ENCODE measurements around the gene ITM2C.

The ITM2C gene, protein sequence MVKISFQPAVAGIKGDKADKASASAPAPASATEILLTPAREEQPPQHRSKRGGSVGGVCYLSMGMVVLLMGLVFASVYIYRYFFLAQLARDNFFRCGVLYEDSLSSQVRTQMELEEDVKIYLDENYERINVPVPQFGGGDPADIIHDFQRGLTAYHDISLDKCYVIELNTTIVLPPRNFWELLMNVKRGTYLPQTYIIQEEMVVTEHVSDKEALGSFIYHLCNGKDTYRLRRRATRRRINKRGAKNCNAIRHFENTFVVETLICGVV

DNA sequence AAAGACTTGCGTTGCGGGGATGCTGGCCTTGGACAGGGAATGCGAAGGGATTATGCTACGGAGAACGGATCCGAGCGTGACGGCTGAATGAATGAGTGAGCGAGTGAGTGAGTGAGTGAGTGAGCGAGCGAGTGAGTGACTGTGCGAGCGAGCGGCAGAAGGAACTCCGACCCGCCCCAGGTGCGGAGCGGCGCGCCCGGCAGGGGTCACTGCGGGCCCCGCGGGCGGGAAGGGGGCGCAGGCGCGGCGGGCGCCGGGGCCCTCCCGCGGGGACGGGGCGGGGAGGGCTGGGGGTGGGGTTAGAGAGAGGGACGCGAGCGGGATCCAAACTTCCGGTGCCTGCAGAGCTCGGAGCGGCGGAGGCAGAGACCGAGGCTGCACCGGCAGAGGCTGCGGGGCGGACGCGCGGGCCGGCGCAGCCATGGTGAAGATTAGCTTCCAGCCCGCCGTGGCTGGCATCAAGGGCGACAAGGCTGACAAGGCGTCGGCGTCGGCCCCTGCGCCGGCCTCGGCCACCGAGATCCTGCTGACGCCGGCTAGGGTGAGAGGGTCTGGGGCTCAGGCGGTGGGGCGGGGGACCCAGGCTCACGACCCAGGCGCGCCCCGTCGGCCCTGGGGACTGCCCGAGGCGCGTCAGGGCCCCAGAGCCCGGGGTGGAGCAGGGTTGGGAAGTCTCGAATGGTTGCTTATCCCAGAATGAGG is at the start of gene ITM2C:
Gene ITM2C (plus strand): TSS at position 338 of the 702 bp plus-strand sequence. CDS start 84 bp downstream, at position 422.
- no peak for FAIRE-seq
- TF ChIP-seq, protein P1, sequence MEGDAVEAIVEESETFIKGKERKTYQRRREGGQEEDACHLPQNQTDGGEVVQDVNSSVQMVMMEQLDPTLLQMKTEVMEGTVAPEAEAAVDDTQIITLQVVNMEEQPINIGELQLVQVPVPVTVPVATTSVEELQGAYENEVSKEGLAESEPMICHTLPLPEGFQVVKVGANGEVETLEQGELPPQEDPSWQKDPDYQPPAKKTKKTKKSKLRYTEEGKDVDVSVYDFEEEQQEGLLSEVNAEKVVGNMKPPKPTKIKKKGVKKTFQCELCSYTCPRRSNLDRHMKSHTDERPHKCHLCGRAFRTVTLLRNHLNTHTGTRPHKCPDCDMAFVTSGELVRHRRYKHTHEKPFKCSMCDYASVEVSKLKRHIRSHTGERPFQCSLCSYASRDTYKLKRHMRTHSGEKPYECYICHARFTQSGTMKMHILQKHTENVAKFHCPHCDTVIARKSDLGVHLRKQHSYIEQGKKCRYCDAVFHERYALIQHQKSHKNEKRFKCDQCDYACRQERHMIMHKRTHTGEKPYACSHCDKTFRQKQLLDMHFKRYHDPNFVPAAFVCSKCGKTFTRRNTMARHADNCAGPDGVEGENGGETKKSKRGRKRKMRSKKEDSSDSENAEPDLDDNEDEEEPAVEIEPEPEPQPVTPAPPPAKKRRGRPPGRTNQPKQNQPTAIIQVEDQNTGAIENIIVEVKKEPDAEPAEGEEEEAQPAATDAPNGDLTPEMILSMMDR (IDR thresholded peaks at IDR 0.05; ENCODE audit: insufficient read depth, missing control alignments), result peak; percentile 50
- DNase-seq (ENCODE audit: insufficient read length, low spot score), result peak; percentile 88

DNA sequence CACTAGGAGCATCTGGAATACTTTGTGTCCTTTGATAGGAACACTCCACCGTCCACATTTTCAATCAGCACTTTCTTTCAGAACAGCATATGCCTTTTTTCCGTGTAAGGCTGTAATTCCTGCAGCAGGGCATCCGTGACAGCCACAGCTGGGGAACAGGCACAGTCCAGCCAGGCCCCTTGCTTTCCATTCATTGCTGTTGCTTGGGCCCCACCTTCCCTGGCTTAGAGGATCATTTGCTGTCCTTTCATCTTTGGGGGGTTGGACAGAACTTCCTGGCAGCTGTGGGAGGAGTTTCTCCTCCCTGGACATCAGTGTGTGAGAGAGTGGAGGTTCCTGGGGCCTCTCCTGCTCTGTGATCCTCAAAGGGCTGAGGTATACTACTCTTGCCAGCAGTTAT is 49.7 kb upstream of the ITM2C start:
- FAIRE-seq, result no peak
- DNase-seq (ENCODE audit: insufficient read length, low spot score), result no peak
- TF ChIP-seq, protein P1 (IDR thresholded peaks at IDR 0.05; ENCODE audit: insufficient read depth, missing control alignments), result no peak

GRCh38 chr2:230816735-230817134 is 48.0 kb upstream of the ITM2C start:
- FAIRE-seq (no peak), DNase-seq (ENCODE audit: insufficient read length, low spot score) (no peak)
- TF ChIP-seq, protein P1 (IDR thresholded peaks at IDR 0.05; ENCODE audit: insufficient read depth, missing control alignments), result no peak

- TF ChIP-seq, protein P1 (IDR thresholded peaks at IDR 0.05; ENCODE audit: insufficient read depth, missing control alignments), result no peak
- FAIRE-seq, result no peak
- DNase-seq (ENCODE audit: insufficient read length, low spot score), result no peak
Measured at GRCh38 chr2:230819433-230819832, 45.3 kb upstream of the ITM2C start.

GRCh38 chr2:230821261-230821990 is 43.3 kb upstream of the ITM2C start:
- FAIRE-seq, result no peak
- no peak for DNase-seq (ENCODE audit: insufficient read length, low spot score)

GRCh38 chr2:230821991-230822520 is 42.7 kb upstream of the ITM2C start:
- FAIRE-seq (no peak), DNase-seq (ENCODE audit: insufficient read length, low spot score) (no peak)
- TF ChIP-seq, protein P1 (IDR thresholded peaks at IDR 0.05; ENCODE audit: insufficient read depth, missing control alignments), result no peak

More at GRCh38 chr2:230821261-230821990, 43.3 kb upstream of the ITM2C start:
- TF ChIP-seq, protein P1 (IDR thresholded peaks at IDR 0.05; ENCODE audit: insufficient read depth, missing control alignments), result no peak

Data from D721Med (cell line).